KMS-11 (cell line): ENCODE measurements around the gene ZRANB3.
A peak's percentile ranks its signal among the peaks of the same experiment; 100 is the strongest.
"Not testable (repeated sequence)": the region's sequence is repeated elsewhere in the genome, so short reads cannot be mapped to it uniquely, and the experiment has no call there.

Source experiments
- H2AFZ ChIP-seq: fragments of 200-600 bp; sonication (generic); 2 replicates; pipeline ENCODE4 v1.6.1; 2016; ENCODE audit warnings: antibody characterized with exemption, mixed run types, low read depth
- H3K27ac ChIP-seq: fragments of 200-600 bp; sonication (generic); 2 replicates; pipeline ENCODE4 v1.6.1; 2016; ENCODE audit warnings: mild to moderate bottlenecking, mixed run types
- H3K27me3 ChIP-seq: fragments of 200-600 bp; sonication (generic); 2 replicates; pipeline ENCODE4 v1.6.1; 2017; ENCODE audit warnings: mild to moderate bottlenecking, low read depth, mixed run types, moderate library complexity; ENCODE audit not compliant: insufficient read depth
- H3K36me3 ChIP-seq: fragments of 200-600 bp; sonication (generic); 2 replicates; pipeline ENCODE4 v1.6.1; 2017; ENCODE audit warnings: mild to moderate bottlenecking, mixed run types; ENCODE audit not compliant: insufficient read depth
- H3K4me1 ChIP-seq: fragments of 200-600 bp; sonication (generic); 2 replicates; pipeline ENCODE4 v1.6.1; 2016; ENCODE audit warnings: mild to moderate bottlenecking, low read depth, mixed run types; ENCODE audit not compliant: poor library complexity, severe bottlenecking
- H3K4me2 ChIP-seq: fragments of 200-600 bp; sonication (generic); 2 replicates; pipeline ENCODE4 v1.7.0; 2016; ENCODE audit warnings: mild to moderate bottlenecking, mixed run types
- H3K4me3 ChIP-seq: fragments of 200-600 bp; sonication (generic); IDR thresholded peaks from 2 replicates; pipeline ENCODE4 v1.6.1; 2017; ENCODE audit warnings: low read depth, low read length, mixed read lengths; ENCODE audit not compliant: insufficient read depth
- H3K79me2 ChIP-seq: fragments of 200-600 bp; sonication (generic); 2 replicates; pipeline ENCODE4 v1.6.1; 2016; ENCODE audit warnings: low read depth, mixed run types; ENCODE audit not compliant: insufficient read depth
- H3K9ac ChIP-seq: fragments of 200-600 bp; sonication (generic); 2 replicates; pipeline ENCODE4 v1.6.1; 2016; ENCODE audit warnings: mild to moderate bottlenecking, mixed run types
- H4K20me1 ChIP-seq: fragments of 200-600 bp; sonication (generic); 2 replicates; pipeline ENCODE4 v1.6.1; 2016; ENCODE audit warnings: mild to moderate bottlenecking, mixed run types; ENCODE audit not compliant: insufficient read depth
- TF ChIP-seq, protein P1 (sequence below): fragments of 200-600 bp; sonication (generic); conservative IDR thresholded peaks from 2 replicates; pipeline ENCODE4 v1.6.1; 2017; ENCODE audit warnings: low read depth, mild to moderate bottlenecking, antibody characterized with exemption, low read length, moderate library complexity, mixed read lengths

ZRANB3 gene

GRCh38 chr2:135547311-135547710 lies 16.3 kb upstream of the ZRANB3 start:
- Histone ChIP-seq H4K20me1 (no peaks in the 10 kb centered on the region), H3K79me2 (peaks cover 26% of the 10 kb centered on the region; the same call in 1 of the 2 replicates), H3K4me3 (no peak overlapping the region), H3K9ac (no peak overlapping the region), H3K36me3 (no peaks in the 10 kb centered on the region), H3K4me1 (no peaks in the 10 kb centered on the region), H3K27me3 (no peaks in the 10 kb centered on the region), H3K27ac (no peak overlapping the region), H3K4me2 (no peak overlapping the region), H2AFZ (no peak overlapping the region)
- TF ChIP-seq, protein P1, sequence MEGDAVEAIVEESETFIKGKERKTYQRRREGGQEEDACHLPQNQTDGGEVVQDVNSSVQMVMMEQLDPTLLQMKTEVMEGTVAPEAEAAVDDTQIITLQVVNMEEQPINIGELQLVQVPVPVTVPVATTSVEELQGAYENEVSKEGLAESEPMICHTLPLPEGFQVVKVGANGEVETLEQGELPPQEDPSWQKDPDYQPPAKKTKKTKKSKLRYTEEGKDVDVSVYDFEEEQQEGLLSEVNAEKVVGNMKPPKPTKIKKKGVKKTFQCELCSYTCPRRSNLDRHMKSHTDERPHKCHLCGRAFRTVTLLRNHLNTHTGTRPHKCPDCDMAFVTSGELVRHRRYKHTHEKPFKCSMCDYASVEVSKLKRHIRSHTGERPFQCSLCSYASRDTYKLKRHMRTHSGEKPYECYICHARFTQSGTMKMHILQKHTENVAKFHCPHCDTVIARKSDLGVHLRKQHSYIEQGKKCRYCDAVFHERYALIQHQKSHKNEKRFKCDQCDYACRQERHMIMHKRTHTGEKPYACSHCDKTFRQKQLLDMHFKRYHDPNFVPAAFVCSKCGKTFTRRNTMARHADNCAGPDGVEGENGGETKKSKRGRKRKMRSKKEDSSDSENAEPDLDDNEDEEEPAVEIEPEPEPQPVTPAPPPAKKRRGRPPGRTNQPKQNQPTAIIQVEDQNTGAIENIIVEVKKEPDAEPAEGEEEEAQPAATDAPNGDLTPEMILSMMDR: no peak

DNA sequence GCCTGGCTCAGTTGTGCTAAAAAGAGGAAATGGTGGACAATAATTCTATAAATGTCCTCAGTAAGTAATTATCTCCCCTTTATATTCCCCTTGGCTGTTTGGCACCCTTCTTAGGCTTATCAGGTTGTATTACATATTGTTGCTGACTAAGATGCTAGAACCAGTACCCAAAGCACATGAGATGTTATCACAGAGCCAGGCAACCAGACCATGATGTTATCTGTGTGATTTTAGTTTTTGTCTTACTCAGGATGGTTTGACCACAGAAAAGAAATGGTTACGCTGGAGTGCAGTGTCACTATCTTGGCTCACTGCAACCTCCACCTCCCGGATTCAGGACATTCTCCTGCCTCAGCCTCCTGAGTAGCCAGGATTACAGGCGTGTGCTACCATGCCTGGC lies 15.4 kb upstream of the ZRANB3 start:
- H4K20me1 ChIP-seq: no peaks in the 10 kb centered on the region
- H2AFZ ChIP-seq: no peak overlapping the region
- no peak overlapping the region for H3K27ac ChIP-seq
- TF ChIP-seq, protein P1: no peak
- no peak overlapping the region for H3K9ac ChIP-seq
- H3K36me3 ChIP-seq: no peaks in the 10 kb centered on the region
- H3K4me3 ChIP-seq: no peak overlapping the region
- no peaks in the 10 kb centered on the region for H3K4me1 ChIP-seq
- H3K4me2 ChIP-seq: no peak overlapping the region
- peaks cover 25% of the 10 kb centered on the region; the same call in 1 of the 2 replicates for H3K79me2 ChIP-seq
- H3K27me3 ChIP-seq: no peaks in the 10 kb centered on the region

DNA sequence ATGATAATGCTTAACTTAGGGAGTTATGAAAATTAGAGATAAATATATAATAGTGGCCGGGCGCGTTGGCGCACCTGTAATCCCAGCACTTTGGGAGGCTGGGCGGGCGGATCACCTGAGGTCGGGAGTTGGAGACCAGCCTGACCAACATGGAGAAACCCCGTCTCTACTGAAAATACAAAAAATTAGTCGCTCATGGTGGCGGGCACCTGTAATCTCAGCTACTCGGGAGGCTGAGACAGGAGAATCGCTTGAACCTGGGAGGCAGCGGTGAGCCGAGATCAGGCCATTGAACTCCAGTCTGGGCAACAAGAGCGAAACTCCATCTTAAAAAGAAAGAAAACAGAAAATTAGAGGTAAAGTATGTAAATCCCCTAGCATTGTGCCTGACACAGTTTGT lies 2.5 kb upstream of the ZRANB3 start:
- not testable (repeated sequence) for H3K36me3 ChIP-seq, H3K27ac ChIP-seq, H3K9ac ChIP-seq, H3K27me3 ChIP-seq, H4K20me1 ChIP-seq, H2AFZ ChIP-seq, H3K4me3 ChIP-seq
- H3K4me1 ChIP-seq: peaks cover 19% of the 10 kb centered on the region
- peak overlapping the region; percentile 82 for H3K4me2 ChIP-seq
- peaks cover 57% of the 10 kb centered on the region for H3K79me2 ChIP-seq

GRCh38 chr2:135532581-135532980 lies 1.6 kb upstream of the ZRANB3 start:
- no peak overlapping the region for H2AFZ ChIP-seq
- no peaks in the 10 kb centered on the region for H4K20me1 ChIP-seq
- peaks cover 51% of the 10 kb centered on the region for H3K79me2 ChIP-seq
- H3K4me1 ChIP-seq: peaks cover 19% of the 10 kb centered on the region
- no peak overlapping the region for H3K4me3 ChIP-seq
- peak overlapping the region; percentile 82 for H3K4me2 ChIP-seq
- TF ChIP-seq, protein P1: no peak
- peak overlapping the region; percentile 92; the same call in 1 of the 2 replicates for H3K27ac ChIP-seq
- H3K27me3 ChIP-seq: no peaks in the 10 kb centered on the region
- H3K9ac ChIP-seq: peak overlapping the region; percentile 39; the same call in 1 of the 2 replicates
- H3K36me3 ChIP-seq: no peaks in the 10 kb centered on the region

GRCh38 chr2:135531231-135532197 lies 496 bp upstream of the ZRANB3 start, which contains the start of gene R3HDM1:
Gene R3HDM1, plus strand, starts transcription at chr2:135531484. Its CDS starts 73,362 bp downstream, at chr2:135604846.
- peaks cover 44% of the 10 kb centered on the region for H3K79me2 ChIP-seq
- H3K36me3 ChIP-seq: no peaks in the 10 kb centered on the region
- H4K20me1 ChIP-seq: no peaks in the 10 kb centered on the region
- peak within 1 kb of the TSS; percentile 92 for H3K27ac ChIP-seq
- peak within 1 kb of the TSS; percentile 82 for H3K4me2 ChIP-seq
- H3K9ac ChIP-seq: peak within 1 kb of the TSS; percentile 88
- H3K27me3 ChIP-seq: no peaks in the 10 kb centered on the region
- peaks cover 19% of the 10 kb centered on the region for H3K4me1 ChIP-seq
- H2AFZ ChIP-seq: peak within 1 kb of the TSS; percentile 80
- TF ChIP-seq, protein P1: no peak
- H3K4me3 ChIP-seq: no peak within 1 kb of the TSS
